WTC11 (cell line): ENCODE results near the gene STPG4. TPM values are rescaled to one million over a fixed set of nuclear protein-coding genes. Genes with fewer than 3 reads are reported as not detected.

Source experiments
- ATAC-seq: fragments of 200-7000 bp; cut with Tn5 transposase; 2 replicates; pipeline ENCODE4 v1.10.0; 2021; ENCODE audit warnings: mild to moderate bottlenecking, moderate library complexity
- CTCF ChIA-PET: fragments of 300-600 bp; sonication (Branson Sonifier 250); formaldehyde crosslinking; loops from one replicate; lab custom pipeline; 2021; ENCODE audit warnings: antibody characterized with exemption; lab: Charles Lee
- POLR2A ChIA-PET: fragments of 350-600 bp; sonication (Branson Sonifier 250); formaldehyde crosslinking; loops from one replicate; lab custom pipeline; 2021; ENCODE audit warnings: antibody characterized with exemption; lab: Charles Lee
- DNase-seq: peaks from one replicate; pipeline ENCODE4 v3.0.0; 2021; ENCODE audit warnings: low spot score
- H3K27ac Mint-ChIP-seq: 2 replicates; pipeline ENCODE4 v1.8.0; 2021; ENCODE audit warnings: mixed read lengths
- H3K27me3 Mint-ChIP-seq: 2 replicates; pipeline ENCODE4 v1.8.0; 2021; ENCODE audit warnings: low read depth, mild to moderate bottlenecking, moderate library complexity, mixed read lengths
- H3K36me3 Mint-ChIP-seq: 2 replicates; pipeline ENCODE4 v1.8.0; 2021; ENCODE audit warnings: mixed read lengths
- H3K4me1 Mint-ChIP-seq: 2 replicates; pipeline ENCODE4 v1.8.0; 2022; ENCODE audit warnings: mixed read lengths
- H3K4me3 Mint-ChIP-seq: 2 replicates; pipeline ENCODE4 v1.8.0; 2021; ENCODE audit warnings: mild to moderate bottlenecking, moderate library complexity, mixed read lengths
- H3K9me3 Mint-ChIP-seq: 2 replicates; pipeline ENCODE4 v1.8.0; 2021; ENCODE audit warnings: mixed read lengths
- AR ChIP-seq: fragments of 250-450 bp; sonication (Bioruptor Pico); IDR thresholded peaks from 2 replicates; pipeline ENCODE4 v1.9.0; 2021; ENCODE audit warnings: mild to moderate bottlenecking
- ATF3 ChIP-seq: sonication (generic); formaldehyde crosslinking; conservative IDR thresholded peaks from 2 replicates; pipeline ENCODE4 v1.8.1; 2022; ENCODE audit warnings: mild to moderate bottlenecking, missing genetic modification reagents
- ATF6 ChIP-seq: sonication (generic); formaldehyde crosslinking; IDR thresholded peaks from 2 replicates; pipeline ENCODE4 v1.8.1; 2023; ENCODE audit warnings: mild to moderate bottlenecking, missing genetic modification reagents
- CREM ChIP-seq: sonication (generic); formaldehyde crosslinking; IDR thresholded peaks from 2 replicates; pipeline ENCODE4 v1.8.1; 2022; ENCODE audit warnings: mild to moderate bottlenecking, missing genetic modification reagents, moderate library complexity
- ERG ChIP-seq: fragments of 250-450 bp; sonication (Bioruptor Pico); IDR thresholded peaks from 2 replicates; pipeline ENCODE4 v1.8.0; 2021; ENCODE audit warnings: mild to moderate bottlenecking
- FOXJ3 ChIP-seq: sonication (generic); formaldehyde crosslinking; IDR thresholded peaks from 2 replicates; pipeline ENCODE4 v1.9.0; 2021; ENCODE audit warnings: missing genetic modification reagents, mild to moderate bottlenecking, borderline replicate concordance
- GRHL2 ChIP-seq: fragments of 250-450 bp; sonication (Bioruptor Pico); IDR thresholded peaks from 2 replicates; pipeline ENCODE4 v1.8.0; 2022; ENCODE audit warnings: mild to moderate bottlenecking, moderate library complexity; ENCODE audit not compliant: insufficient replicate concordance, severe bottlenecking
- GTF2I ChIP-seq: fragments of 250-450 bp; sonication (Bioruptor Pico); conservative IDR thresholded peaks from 2 replicates; pipeline ENCODE4 v1.4.0; 2021; ENCODE audit warnings: mild to moderate bottlenecking
- IRF1 ChIP-seq: sonication (generic); formaldehyde crosslinking; IDR thresholded peaks from 2 replicates; pipeline ENCODE4 v1.8.0; 2023; ENCODE audit warnings: missing genetic modification reagents
- NFYB ChIP-seq: sonication (generic); formaldehyde crosslinking; conservative IDR thresholded peaks from 2 replicates; pipeline ENCODE4 v1.8.0; 2022; ENCODE audit warnings: low read depth, missing genetic modification reagents
- ZMAT4 ChIP-seq: fragments of 250-450 bp; sonication (Bioruptor Pico); IDR thresholded peaks from 2 replicates; pipeline ENCODE4 v1.9.0; 2021; ENCODE audit warnings: mild to moderate bottlenecking
- ZNF232 ChIP-seq: sonication (generic); formaldehyde crosslinking; IDR thresholded peaks from 2 replicates; pipeline ENCODE4 v1.8.0; 2022; ENCODE audit warnings: mild to moderate bottlenecking, missing genetic modification reagents
- ZNF281 ChIP-seq: sonication (generic); formaldehyde crosslinking; IDR thresholded peaks from 2 replicates; pipeline ENCODE4 v1.8.0; 2023; ENCODE audit warnings: mild to moderate bottlenecking, missing genetic modification reagents
- ZNF512 ChIP-seq: sonication (generic); formaldehyde crosslinking; IDR thresholded peaks from 2 replicates; pipeline ENCODE4 v1.8.1; 2022; ENCODE audit warnings: missing genetic modification reagents, borderline replicate concordance
- ZNF532 ChIP-seq: fragments of 250-450 bp; sonication (Bioruptor Pico); IDR thresholded peaks from 2 replicates; pipeline ENCODE4 v1.9.0; 2021; ENCODE audit warnings: mild to moderate bottlenecking, borderline replicate concordance
- total RNA-seq: library from RNA; stranded (reverse); gene quantifications from 3 replicates; pipeline ENCODE4 v1.2.3, GENCODE V29; 2021

STPG4 gene
- total RNA-seq, 1 experiment from 2014 or later, result not detected

- no peaks in the 10 kb centered on the region for H3K9me3 Mint-ChIP-seq
- DNase-seq, result no peak
- CTCF ChIA-PET, result interaction anchor here (0.6 to 1.6 kb wide), 6 partner anchors 49 to 210 kb away, joined by 3 to 5 read pairs (median 3); no protein-coding TSS in a partner anchor
- TF ChIP-seq ATF6 (CRISPR knock-in tag), result no peak
- TF ChIP-seq GTF2I (CRISPR knock-in tag), result no peak
- TF ChIP-seq FOXJ3 (CRISPR knock-in tag), result no peak
- TF ChIP-seq ZNF281, result no peak
- TF ChIP-seq ZNF532, result no peak
- TF ChIP-seq ZNF512 (CRISPR knock-in tag), result no peak
- TF ChIP-seq NFYB (CRISPR knock-in tag), result no peak
- TF ChIP-seq CREM, result no peak
- TF ChIP-seq GRHL2 (CRISPR knock-in tag), result no peak
- TF ChIP-seq IRF1 (CRISPR knock-in tag), result no peak
- TF ChIP-seq ATF3 (CRISPR knock-in tag), result no peak
- no peak for TF ChIP-seq ZNF232 (CRISPR knock-in tag)
- TF ChIP-seq ZMAT4 (CRISPR knock-in tag), result no peak
- TF ChIP-seq ERG (CRISPR knock-in tag), result no peak
- TF ChIP-seq AR (CRISPR knock-in tag), result no peak
- no peak overlapping the region for H3K4me3 Mint-ChIP-seq
- peaks cover 8% of the 10 kb centered on the region for H3K27me3 Mint-ChIP-seq
- peaks cover 48% of the 10 kb centered on the region for H3K4me1 Mint-ChIP-seq
- POLR2A ChIA-PET, result interaction anchor here (0.7 kb wide), 1 partner anchor 171 kb away, joined by 4 read pairs; no protein-coding TSS in a partner anchor
- H3K27ac Mint-ChIP-seq, result no peak overlapping the region; the same call in 1 of the 2 replicates
- H3K36me3 Mint-ChIP-seq, result peaks cover 14% of the 10 kb centered on the region
- ATAC-seq, result no peak
Measured at GRCh38 chr2:47178341-47178740, 23.2 kb upstream of the STPG4 start.
